Stimulated activated CD4-positive, alpha-beta T cell treated with anti-CD3 and anti-CD28 coated beads, Interleukin-4, amount 100 ng/mL, for 24 hours (primary cell): Measurements from ENCODE around the gene HOXC10.

Source experiments
- DNase-seq: peaks from one replicate; pipeline ENCODE4 v3.0.0-alpha.2; 2020

The HOXC10 gene

GRCh38 chr12:53977596-53978445, 7.1 kb upstream of the HOXC10 start:
- no peak for DNase-seq

GRCh38 chr12:53978477-53979356, 6.2 kb upstream of the HOXC10 start:
- no peak for DNase-seq

GRCh38 chr12:53980104-53980801, 4.7 kb upstream of the HOXC10 start:
- DNase-seq = no peak

- no peak for DNase-seq
Measured at GRCh38 chr12:53980802-53981496, 4.0 kb upstream of the HOXC10 start.

GRCh38 chr12:53981634-53982565, 3.0 kb upstream of the HOXC10 start:
- no peak for DNase-seq

- DNase-seq = no peak
Measured at GRCh38 chr12:53982648-53983567, 2.0 kb upstream of the HOXC10 start.

- no peak for DNase-seq
Measured at GRCh38 chr12:53983568-53983949, 1.4 kb upstream of the HOXC10 start.

- DNase-seq = no peak
Measured at GRCh38 chr12:53983950-53984572, 885 bp upstream of the HOXC10 start.

GRCh38 chr12:53985692-53985993, 697 bp downstream of the HOXC10 start:
- DNase-seq = no peak

GRCh38 chr12:53985994-53986685, 1.2 kb downstream of the HOXC10 start:
- DNase-seq = no peak

GRCh38 chr12:53986686-53987483, 1.9 kb downstream of the HOXC10 start:
- no peak for DNase-seq

GRCh38 chr12:53987787-53988230, 2.9 kb downstream of the HOXC10 start:
- no peak for DNase-seq

- no peak for DNase-seq
Measured at GRCh38 chr12:53988541-53989226, 3.7 kb downstream of the HOXC10 start.

GRCh38 chr12:53989227-53990113, 4.5 kb downstream of the HOXC10 start:
- DNase-seq = no peak

GRCh38 chr12:53990311-53991076, 5.5 kb downstream of the HOXC10 start:
- no peak for DNase-seq

GRCh38 chr12:53991077-53991460, 6.1 kb downstream of the HOXC10 start:
- DNase-seq = no peak
